ENCODE data around the gene NEURL3.

The NEURL3 gene

DNA sequence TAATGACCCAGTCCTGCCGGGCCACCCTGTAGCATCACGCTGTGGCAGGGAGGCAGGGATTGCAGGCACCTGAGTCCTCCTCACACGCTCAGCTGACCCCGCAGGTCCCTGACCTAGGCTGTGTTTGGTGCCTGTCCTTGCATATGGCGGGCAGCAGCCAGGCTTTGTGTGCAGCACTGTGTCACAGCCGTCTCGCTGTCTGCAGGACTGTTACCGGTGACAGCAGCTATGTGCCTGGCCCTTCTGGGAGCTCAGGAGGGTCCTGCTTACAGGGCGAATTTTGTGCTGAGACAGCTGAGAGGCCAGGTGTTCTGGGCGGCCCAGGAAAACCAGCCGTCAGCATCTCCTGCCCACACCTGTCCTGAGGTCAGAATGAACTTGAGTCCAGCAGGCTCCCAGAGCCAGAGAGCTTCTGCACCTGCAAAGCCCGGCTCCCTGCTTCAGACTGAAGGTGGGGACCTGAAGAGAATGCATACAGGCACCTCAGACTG, 21.0 kb upstream of the NEURL3 start:
- Histone ChIP-seq H3K36me3 (ENCODE audit: control insufficient read depth in 2 of 2, insufficient read depth in 2 of 2, low read length in 2 of 2) (no peaks in the 10 kb centered on the region), H3K27me3 (ENCODE audit: control insufficient read depth in 1 of 2, insufficient read depth in 2 of 2, low read length in 2 of 2) (no peaks in the 10 kb centered on the region), H3K27ac (ENCODE audit: low read length) (no peak overlapping the region), H3K9me3 (ENCODE audit: control insufficient read depth in 2 of 2, low read length in 2 of 2) (no peaks in the 10 kb centered on the region), H3K4me3 (ENCODE audit: low read length in 2 of 2) (no peak overlapping the region), H3K4me1 (ENCODE audit: control insufficient read depth, insufficient read depth, low read length) (peaks cover 34% of the 10 kb centered on the region), H3K9ac (ENCODE audit: low read length in 2 of 2) (no peak overlapping the region)

DNA sequence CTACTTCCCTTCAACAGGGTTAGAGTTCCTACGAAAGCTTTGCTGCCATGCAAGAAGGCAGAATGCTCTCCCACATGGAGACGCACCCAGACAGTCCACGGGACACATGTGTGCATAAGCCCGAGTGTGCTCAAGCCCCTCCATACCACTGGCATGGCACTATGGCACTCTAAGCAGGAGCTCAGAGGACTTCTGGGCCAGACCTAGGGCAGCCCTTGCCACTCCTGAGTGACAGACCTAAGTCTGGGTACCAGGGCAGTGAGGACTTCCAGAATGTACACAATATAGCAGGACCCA, 20.0 kb upstream of the NEURL3 start:
- H3K4me3 ChIP-seq (ENCODE audit: low read length in 2 of 2) = no peak overlapping the region
- H3K36me3 ChIP-seq (ENCODE audit: control insufficient read depth in 2 of 2, insufficient read depth in 2 of 2, low read length in 2 of 2) = no peaks in the 10 kb centered on the region
- H3K27me3 ChIP-seq (ENCODE audit: control insufficient read depth in 1 of 2, insufficient read depth in 2 of 2, low read length in 2 of 2) = no peaks in the 10 kb centered on the region
- no peak overlapping the region for H3K27ac ChIP-seq (ENCODE audit: low read length)
- H3K4me1 ChIP-seq (ENCODE audit: control insufficient read depth, insufficient read depth, low read length) = peaks cover 27% of the 10 kb centered on the region
- no peaks in the 10 kb centered on the region for H3K9me3 ChIP-seq (ENCODE audit: control insufficient read depth in 2 of 2, low read length in 2 of 2)
- H3K9ac ChIP-seq (ENCODE audit: low read length in 2 of 2) = no peak overlapping the region

DNA sequence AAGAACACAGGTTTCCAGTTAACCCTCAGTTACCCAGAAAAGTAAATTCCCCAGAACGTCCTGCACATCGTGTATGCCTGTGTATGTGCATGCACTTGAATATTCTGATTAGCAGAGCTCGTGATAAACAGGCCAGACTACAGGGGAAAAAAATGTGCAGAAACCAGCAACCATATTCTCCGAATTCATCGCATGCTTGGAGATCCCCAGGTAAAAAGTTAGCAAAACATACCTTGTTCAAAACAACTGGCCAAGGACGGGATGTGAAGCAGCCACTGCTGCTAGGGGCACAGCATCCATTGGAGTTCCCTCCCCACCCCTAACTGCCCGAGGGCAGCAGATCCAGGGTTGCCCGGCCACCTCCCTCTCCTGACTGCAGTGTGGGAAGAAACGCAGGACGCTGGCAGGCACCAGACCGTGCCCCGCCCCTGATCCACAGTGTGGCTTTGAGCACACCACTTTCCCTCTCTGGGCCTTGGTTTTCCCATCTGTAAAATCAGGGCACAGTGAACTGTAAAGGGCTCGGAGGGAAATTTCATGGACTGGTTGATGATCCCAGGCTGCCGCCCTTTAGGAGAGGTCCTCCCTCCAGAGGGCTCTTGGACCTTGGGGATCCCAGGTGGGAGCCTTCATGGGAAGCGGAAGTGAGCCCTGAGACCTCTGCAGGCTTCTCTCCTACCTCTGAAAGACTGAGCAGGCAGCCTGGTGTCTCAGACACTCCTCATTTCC, 19.5 kb upstream of the NEURL3 start:
- H3K4me1 ChIP-seq (ENCODE audit: control insufficient read depth, insufficient read depth, low read length) = peaks cover 24% of the 10 kb centered on the region

DNA sequence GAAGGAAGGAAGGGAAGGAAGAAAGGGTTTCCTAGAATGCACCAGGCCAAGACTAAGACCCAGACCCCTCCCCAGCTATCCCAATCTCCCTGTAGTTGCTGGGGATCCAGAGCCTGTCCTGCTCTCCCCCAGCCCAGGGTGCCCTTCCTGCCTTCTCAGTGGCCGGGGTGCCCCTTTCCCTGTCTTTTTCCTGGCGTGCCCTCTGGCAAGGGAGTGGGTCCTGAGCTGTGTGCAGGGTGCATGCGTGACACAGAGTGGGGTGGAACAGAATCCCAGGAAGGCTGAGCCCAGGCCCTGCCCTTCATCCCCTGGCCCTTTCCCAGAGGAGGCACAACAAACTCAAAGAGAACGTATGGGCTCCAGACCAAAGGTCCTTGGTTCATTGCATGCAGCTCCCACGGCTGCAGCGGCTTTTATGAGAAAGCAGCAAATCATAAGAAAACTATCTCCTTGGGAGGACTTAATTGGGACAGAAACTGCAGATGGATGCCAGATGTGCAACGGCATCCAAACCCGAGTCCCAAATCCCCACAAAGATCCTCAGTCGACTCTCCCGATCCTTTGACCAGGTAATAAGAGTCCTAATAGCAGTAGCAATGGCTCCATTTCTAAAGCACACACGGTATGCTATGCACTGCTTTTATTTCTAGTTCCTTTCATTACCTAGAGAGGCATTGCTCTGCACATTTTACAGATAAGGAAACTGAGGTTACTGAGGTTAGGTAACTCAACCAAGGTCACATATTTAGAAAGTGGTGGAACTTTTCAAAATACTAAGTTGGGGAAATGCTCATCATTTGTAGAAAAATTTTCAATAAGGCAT, 18.7 kb upstream of the NEURL3 start:
- H3K9me3 ChIP-seq (ENCODE audit: control insufficient read depth in 2 of 2, low read length in 2 of 2) = no peaks in the 10 kb centered on the region
- no peaks in the 10 kb centered on the region for H3K27me3 ChIP-seq (ENCODE audit: control insufficient read depth in 1 of 2, insufficient read depth in 2 of 2, low read length in 2 of 2)
- no peak overlapping the region for H3K9ac ChIP-seq (ENCODE audit: low read length in 2 of 2)
- H3K27ac ChIP-seq (ENCODE audit: low read length) = no peak overlapping the region
- no peak overlapping the region for H3K4me3 ChIP-seq (ENCODE audit: low read length in 2 of 2)
- H3K4me1 ChIP-seq (ENCODE audit: control insufficient read depth, insufficient read depth, low read length) = peaks cover 17% of the 10 kb centered on the region
- H3K36me3 ChIP-seq (ENCODE audit: control insufficient read depth in 2 of 2, insufficient read depth in 2 of 2, low read length in 2 of 2) = no peaks in the 10 kb centered on the region

More for the DNA sequence above, 19.5 kb upstream of the NEURL3 start:
- Histone ChIP-seq H3K4me3 (ENCODE audit: low read length in 2 of 2) (no peak overlapping the region), H3K9ac (ENCODE audit: low read length in 2 of 2) (no peak overlapping the region), H3K27me3 (ENCODE audit: control insufficient read depth in 1 of 2, insufficient read depth in 2 of 2, low read length in 2 of 2) (no peaks in the 10 kb centered on the region), H3K9me3 (ENCODE audit: control insufficient read depth in 2 of 2, low read length in 2 of 2) (no peaks in the 10 kb centered on the region), H3K27ac (ENCODE audit: low read length) (no peak overlapping the region), H3K36me3 (ENCODE audit: control insufficient read depth in 2 of 2, insufficient read depth in 2 of 2, low read length in 2 of 2) (no peaks in the 10 kb centered on the region)

DNA sequence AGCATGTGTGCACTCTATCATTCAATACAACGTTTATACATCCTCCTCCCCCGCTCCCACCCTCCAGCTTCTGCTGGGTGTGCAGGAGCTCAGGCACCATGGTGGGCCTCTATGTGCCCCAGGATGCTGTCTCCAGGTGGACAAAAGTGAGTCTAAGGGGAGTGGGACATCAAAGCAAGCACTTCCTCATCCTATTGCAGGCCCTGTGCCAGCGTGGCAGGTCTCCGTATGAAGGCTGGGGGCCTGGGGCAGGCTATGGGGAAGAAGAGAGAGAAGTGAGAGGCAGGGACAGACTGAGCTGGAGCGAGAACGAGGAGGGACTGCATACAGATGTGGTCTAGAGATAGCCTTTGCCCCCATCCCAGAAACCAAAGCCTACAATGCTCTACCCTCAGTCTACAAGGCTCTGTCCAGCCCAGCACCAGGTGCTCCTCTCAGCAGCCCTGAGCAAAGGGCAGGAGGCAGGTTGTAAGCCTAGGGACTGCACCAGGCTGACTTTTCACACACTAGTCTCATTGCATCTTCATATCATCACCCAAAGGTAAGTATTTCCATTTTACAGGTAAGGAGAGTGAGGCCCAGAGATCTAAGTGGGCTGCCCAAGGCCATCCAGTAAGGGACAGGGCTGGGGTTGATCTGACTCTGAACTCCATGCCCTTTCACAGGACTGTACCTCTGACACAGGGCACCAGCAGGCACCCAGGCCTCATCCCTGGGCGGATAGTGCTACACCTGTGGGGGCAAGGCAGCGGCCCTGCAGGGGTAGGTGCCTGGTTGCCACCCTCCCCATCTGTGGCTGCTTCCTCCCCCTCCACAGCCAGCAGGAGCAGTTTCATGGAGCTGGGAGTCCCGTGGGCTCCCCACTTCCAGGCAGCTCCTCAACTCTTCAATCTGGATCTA, 17.4 kb upstream of the NEURL3 start:
- Histone ChIP-seq H3K27me3 (ENCODE audit: control insufficient read depth in 1 of 2, insufficient read depth in 2 of 2, low read length in 2 of 2) (no peaks in the 10 kb centered on the region), H3K27ac (ENCODE audit: low read length) (no peak overlapping the region), H3K9me3 (ENCODE audit: control insufficient read depth in 2 of 2, low read length in 2 of 2) (no peaks in the 10 kb centered on the region), H3K9ac (ENCODE audit: low read length in 2 of 2) (no peak overlapping the region), H3K4me3 (ENCODE audit: low read length in 2 of 2) (no peak overlapping the region), H3K36me3 (ENCODE audit: control insufficient read depth in 2 of 2, insufficient read depth in 2 of 2, low read length in 2 of 2) (no peaks in the 10 kb centered on the region), H3K4me1 (ENCODE audit: control insufficient read depth, insufficient read depth, low read length) (peaks cover 6% of the 10 kb centered on the region)

DNA sequence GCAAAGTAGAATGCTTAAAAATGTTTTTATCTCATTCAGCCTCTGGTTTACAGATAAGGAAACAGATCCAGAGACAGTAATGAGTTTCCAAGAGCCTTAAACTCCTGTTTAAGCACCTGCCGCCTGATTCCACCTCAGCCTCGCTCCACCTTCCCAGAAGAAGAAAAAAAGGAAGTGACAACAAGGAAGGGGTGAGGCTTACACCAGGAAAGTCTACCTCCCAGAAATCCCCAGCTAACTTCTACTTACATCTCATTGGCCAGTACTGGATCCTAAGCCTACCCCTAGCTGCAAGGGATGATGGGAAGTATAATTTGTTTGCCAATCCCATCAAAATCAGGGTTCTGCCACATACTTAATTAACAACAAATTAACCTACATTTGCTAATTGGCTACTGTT, 16.1 kb upstream of the NEURL3 start:
- no peaks in the 10 kb centered on the region for H3K36me3 ChIP-seq (ENCODE audit: control insufficient read depth in 2 of 2, insufficient read depth in 2 of 2, low read length in 2 of 2)
- H3K27ac ChIP-seq (ENCODE audit: low read length) = no peak overlapping the region
- H3K9me3 ChIP-seq (ENCODE audit: control insufficient read depth in 2 of 2, low read length in 2 of 2) = no peaks in the 10 kb centered on the region
- no peak overlapping the region for H3K9ac ChIP-seq (ENCODE audit: low read length in 2 of 2)
- no peaks in the 10 kb centered on the region for H3K27me3 ChIP-seq (ENCODE audit: control insufficient read depth in 1 of 2, insufficient read depth in 2 of 2, low read length in 2 of 2)
- no peaks in the 10 kb centered on the region for H3K4me1 ChIP-seq (ENCODE audit: control insufficient read depth, insufficient read depth, low read length)
- H3K4me3 ChIP-seq (ENCODE audit: low read length in 2 of 2) = no peak overlapping the region

DNA sequence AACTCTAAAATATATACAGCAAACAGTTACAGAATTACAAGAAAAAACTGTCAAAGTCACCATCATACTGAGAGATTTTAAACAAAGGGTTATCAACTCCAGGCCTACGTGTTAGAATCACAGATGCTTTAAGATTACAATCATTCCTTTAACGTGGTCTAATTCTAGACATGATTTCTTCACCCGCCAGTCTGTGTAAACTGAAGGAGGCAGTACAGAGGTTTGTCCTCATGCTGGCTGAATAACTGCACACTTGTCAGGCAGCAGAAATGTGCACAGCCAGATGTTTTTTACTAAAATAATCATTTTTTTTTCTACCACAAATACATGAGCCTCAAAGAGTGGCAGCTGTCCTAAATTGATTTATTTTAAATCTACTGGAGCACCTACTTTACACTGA, 15.5 kb upstream of the NEURL3 start:
- no peak overlapping the region for H3K9ac ChIP-seq (ENCODE audit: low read length in 2 of 2)
- no peaks in the 10 kb centered on the region for H3K27me3 ChIP-seq (ENCODE audit: control insufficient read depth in 1 of 2, insufficient read depth in 2 of 2, low read length in 2 of 2)
- H3K9me3 ChIP-seq (ENCODE audit: control insufficient read depth in 2 of 2, low read length in 2 of 2) = no peaks in the 10 kb centered on the region
- H3K4me1 ChIP-seq (ENCODE audit: control insufficient read depth, insufficient read depth, low read length) = no peaks in the 10 kb centered on the region
- no peak overlapping the region for H3K27ac ChIP-seq (ENCODE audit: low read length)
- H3K4me3 ChIP-seq (ENCODE audit: low read length in 2 of 2) = no peak overlapping the region
- H3K36me3 ChIP-seq (ENCODE audit: control insufficient read depth in 2 of 2, insufficient read depth in 2 of 2, low read length in 2 of 2) = no peaks in the 10 kb centered on the region

DNA sequence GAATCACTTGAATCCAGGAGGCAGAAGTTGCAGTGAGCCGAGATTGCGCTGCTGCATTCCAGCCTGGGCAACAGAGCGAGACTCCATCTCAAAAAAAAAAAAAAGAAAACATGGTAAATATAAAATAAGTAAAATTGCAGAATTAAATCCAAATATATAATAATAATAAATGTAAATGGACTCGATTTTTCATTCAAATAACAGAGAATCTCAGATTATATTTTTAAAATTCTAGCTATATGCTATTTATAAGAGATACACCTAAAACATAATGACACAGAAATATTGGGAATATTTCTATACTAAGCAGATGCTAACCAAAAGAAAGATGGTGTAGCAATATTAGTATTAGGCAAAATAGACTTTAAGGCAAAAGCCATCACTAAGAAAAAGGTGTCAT, 15.1 kb upstream of the NEURL3 start:
- no peak overlapping the region for H3K4me3 ChIP-seq (ENCODE audit: low read length in 2 of 2)
- H3K36me3 ChIP-seq (ENCODE audit: control insufficient read depth in 2 of 2, insufficient read depth in 2 of 2, low read length in 2 of 2) = no peaks in the 10 kb centered on the region
- H3K27ac ChIP-seq (ENCODE audit: low read length) = no peak overlapping the region
- H3K9ac ChIP-seq (ENCODE audit: low read length in 2 of 2) = no peak overlapping the region
- H3K27me3 ChIP-seq (ENCODE audit: control insufficient read depth in 1 of 2, insufficient read depth in 2 of 2, low read length in 2 of 2) = no peaks in the 10 kb centered on the region
- H3K4me1 ChIP-seq (ENCODE audit: control insufficient read depth, insufficient read depth, low read length) = no peaks in the 10 kb centered on the region
- H3K9me3 ChIP-seq (ENCODE audit: control insufficient read depth in 2 of 2, low read length in 2 of 2) = no peaks in the 10 kb centered on the region

DNA sequence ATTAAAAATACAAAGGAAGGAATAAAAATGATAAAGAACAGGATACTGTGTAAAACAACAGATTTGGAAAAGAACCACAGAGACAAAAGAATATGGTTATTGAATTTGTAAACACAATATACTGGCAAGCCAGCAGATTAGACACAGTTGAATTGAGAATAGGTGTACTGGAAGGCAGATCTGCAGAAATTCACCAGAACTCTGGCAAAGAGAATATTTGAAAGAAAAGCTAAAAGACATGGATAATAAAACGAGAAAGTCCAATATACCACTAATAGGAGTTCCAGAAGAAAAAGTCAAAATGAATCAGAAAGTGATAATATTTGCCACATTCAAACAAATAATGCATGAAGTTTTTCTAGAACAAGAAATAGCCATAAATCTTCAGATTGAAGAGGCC, 11.9 kb upstream of the NEURL3 start:
- no peaks in the 10 kb centered on the region for H3K4me1 ChIP-seq (ENCODE audit: control insufficient read depth, insufficient read depth, low read length)
- no peaks in the 10 kb centered on the region for H3K9me3 ChIP-seq (ENCODE audit: control insufficient read depth in 2 of 2, low read length in 2 of 2)

DNA sequence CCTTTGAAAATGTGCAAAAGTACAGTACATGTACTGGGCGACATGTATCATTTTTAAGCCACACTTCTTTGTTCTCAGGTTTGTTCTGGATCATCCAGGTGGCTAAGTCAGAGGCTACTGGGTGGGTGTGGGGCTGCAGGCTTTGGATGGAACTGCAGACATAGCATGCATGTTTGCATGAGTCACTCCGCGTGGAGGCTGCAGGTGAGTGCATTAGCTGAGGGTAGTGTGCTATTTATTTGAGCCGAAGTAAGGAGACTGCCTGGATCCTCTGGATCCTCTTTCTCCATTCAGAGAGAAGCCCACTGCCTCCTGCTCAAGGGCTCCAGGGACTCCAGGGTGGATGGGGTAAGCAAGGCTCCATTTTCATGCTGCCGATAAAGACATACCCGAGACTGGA, 9.4 kb upstream of the NEURL3 start:
- Histone ChIP-seq H3K9ac (ENCODE audit: low read length in 2 of 2) (no peak overlapping the region), H3K36me3 (ENCODE audit: control insufficient read depth in 2 of 2, insufficient read depth in 2 of 2, low read length in 2 of 2) (no peaks in the 10 kb centered on the region), H3K4me1 (ENCODE audit: control insufficient read depth, insufficient read depth, low read length) (peaks cover under 1% of the 10 kb centered on the region), H3K4me3 (ENCODE audit: low read length in 2 of 2) (no peak overlapping the region), H3K9me3 (ENCODE audit: control insufficient read depth in 2 of 2, low read length in 2 of 2) (no peaks in the 10 kb centered on the region), H3K27me3 (ENCODE audit: control insufficient read depth in 1 of 2, insufficient read depth in 2 of 2, low read length in 2 of 2) (peaks cover 0 to 3% of the 10 kb centered on the region in 2 donors), H3K27ac (ENCODE audit: low read length) (no peak overlapping the region)

More for the DNA sequence above, 11.9 kb upstream of the NEURL3 start:
- Histone ChIP-seq H3K9ac (ENCODE audit: low read length in 2 of 2) (no peak overlapping the region), H3K4me3 (ENCODE audit: low read length in 2 of 2) (no peak overlapping the region), H3K27me3 (ENCODE audit: control insufficient read depth in 1 of 2, insufficient read depth in 2 of 2, low read length in 2 of 2) (no peaks in the 10 kb centered on the region), H3K27ac (ENCODE audit: low read length) (no peak overlapping the region), H3K36me3 (ENCODE audit: control insufficient read depth in 2 of 2, insufficient read depth in 2 of 2, low read length in 2 of 2) (no peaks in the 10 kb centered on the region)
